M059J (cell line): ENCODE results near the gene COL11A1. TPM values are rescaled to one million over a fixed set of nuclear protein-coding genes. Genes with fewer than 3 reads are reported as not detected.
"Not testable (repeated sequence)": the region's sequence is repeated elsewhere in the genome, so short reads cannot be mapped to it uniquely, and the experiment has no call there.

ENCODE experiments used
- DNase-seq: peaks from one replicate; pipeline ENCODE4 v3.0.0-alpha.2; 2012; ENCODE audit warnings: low read depth
- total RNA-seq: library from RNA; depleted of rRNA; stranded (reverse); fragments of >200 nt; shearing (Covaris generic); gene quantifications from 2 replicates; pipeline ENCODE4 v1.2.3, GENCODE V29; 2014

Gene COL11A1
- total RNA-seq, 1 experiment from 2014 or later: 1.6 TPM

DNA sequence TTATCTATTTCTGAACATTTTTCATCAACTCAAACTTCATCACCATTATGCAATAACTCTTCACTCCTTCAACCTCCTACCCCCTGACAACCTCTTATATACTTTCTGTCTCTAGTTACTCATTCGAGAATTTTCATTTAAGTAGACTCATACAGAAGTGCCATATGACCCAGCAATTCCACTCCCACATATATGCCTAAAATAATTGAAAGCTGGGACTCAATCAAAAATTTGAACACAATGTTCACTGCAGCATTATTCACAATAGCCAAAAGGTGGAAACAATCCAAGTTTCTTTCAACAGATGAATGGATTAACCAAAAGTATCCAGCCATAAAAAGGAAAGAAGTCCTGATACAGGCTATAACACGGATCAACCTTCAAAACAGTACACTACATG, 24.1 kb downstream of the COL11A1 start:
- DNase-seq: no peak

DNA sequence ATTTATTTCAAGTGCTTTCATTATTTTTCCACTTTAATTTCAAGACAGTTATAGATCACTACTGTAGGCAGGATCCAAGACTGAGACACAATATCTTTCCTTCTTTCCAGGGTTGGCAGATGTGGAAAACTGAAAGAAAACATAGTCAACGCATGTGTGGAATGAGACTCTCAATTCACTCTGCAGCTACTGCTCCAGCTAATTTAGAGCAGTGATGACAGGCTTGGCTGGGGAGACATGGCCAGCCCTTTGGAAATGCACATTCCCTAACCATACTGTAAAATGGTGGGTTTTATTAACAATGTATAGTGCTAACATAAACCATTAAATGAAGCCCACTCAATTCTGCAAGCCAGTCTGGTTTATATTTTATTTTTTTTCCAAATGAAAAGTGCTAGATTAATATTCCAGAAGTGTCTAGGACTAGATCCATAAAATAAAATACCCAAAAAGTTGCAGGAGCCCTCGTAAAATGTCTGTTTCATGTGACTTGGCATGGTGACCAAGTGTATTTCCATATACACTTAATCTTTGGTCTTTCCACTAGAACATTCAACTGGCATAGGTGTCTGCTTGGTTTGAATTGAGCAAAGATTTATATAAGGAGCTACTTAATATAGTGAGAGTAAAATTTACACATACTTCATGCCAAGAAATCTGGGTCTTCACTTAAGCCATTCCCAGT, 32.9 kb downstream of the COL11A1 start:
- DNase-seq: no peak

- no peak for DNase-seq
Measured at GRCh38 chr1:103074224-103074623, 34.1 kb downstream of the COL11A1 start.

DNA sequence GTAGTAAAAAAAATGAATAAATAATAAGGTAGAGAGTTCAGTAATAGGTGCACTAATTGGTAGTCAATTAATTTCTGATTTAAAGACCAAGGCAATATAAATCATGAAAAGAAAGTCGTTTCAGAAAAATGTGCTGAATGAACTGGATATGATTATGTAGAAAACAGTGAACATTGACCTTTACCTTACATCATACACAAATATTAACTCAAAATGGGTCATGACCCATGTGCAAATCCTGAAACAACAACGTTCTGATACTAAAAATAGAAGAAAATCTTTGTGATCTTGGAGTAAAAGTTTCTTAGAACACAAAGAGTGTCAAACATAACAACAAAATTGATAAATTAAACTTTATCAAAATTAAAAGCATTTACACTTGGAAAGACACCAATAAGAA, 39.1 kb downstream of the COL11A1 start:
- DNase-seq: no peak

DNA sequence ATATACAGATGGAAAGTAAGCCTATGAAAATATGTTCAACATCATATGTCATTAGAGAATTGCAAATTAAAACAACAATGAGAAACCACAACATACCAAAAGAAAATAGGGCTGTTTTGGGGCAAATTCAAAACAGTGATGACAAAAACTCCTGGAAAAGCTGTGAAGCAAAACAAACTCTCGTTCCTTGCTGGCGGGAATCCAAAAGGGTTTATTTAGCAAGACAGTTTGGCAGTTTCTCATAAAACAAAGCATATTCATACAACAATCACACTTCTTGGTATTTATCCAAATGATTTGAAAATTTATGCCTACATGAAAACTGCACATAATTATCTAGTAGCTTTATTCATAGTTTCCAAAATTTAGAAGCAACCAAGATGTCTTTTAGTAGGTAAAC, 44.4 kb downstream of the COL11A1 start:
- no peak for DNase-seq

DNA sequence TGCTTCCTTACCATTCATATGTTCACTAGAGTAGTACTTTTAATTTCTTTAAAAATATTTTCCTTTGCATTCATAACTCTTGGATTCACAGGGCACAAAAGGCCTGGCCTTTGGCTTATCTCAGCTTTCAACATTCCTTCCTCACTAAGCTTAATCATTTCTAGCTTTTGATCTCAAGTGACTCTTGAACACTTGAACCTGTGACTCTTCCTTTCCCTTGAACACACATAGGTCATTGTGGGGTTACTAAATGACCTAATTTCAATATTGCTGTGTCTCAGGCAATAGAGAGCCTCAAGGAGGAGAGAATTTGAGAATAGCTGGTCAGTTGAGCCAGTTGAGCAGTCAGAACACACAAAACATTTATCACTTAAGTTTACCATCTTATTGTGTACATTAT, 49.9 kb downstream of the COL11A1 start:
- no peak for DNase-seq

- DNase-seq: no peak
Measured at GRCh38 chr1:103056423-103056822, 51.9 kb downstream of the COL11A1 start.

DNA sequence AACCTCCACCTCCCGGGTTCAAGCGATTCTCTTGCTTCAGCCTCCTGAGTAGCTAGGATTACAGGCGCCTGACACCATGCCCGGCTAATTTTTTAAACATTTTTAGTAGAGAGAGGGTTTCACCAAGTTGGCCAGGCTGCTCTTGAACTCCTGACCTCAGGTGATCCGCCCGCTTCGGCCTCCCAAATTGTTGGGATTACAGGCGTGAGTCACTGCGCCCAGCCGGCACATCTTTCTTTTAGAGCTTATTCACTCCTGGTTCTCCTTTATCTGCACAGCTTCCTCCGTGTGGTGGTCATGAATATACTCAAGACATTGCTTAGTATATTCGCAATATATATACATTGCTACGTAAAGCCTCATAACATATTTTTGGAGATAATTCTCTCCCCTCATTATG, 80.2 kb downstream of the COL11A1 start:
- not testable (repeated sequence) for DNase-seq

DNA sequence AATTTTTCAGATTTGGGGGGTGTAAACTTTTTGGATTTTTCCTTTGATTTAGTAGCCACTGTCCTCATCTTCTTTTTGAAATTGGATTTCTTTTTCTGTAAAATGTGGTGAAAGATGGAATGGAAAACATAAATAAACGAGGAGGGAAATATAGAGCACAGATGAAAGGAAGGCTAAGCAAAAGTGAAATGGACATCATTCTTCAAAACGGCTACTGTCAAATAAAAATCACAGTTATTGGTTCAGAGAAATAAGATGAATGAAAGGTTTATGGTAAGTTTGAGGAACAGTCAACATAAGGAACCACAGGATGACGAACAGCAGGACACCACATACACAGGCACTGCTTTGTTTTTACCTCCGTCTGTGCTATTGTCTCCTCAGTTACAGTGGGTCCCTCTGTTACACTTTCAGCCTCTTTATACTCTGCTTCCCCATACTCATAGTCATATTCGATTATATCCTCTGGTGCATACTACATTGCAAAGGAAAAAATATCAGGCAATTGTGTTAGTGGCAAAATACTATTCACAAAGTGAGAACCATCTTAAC, 82.4 kb downstream of the COL11A1 start:
- no peak for DNase-seq

- DNase-seq: no peak
Measured at GRCh38 chr1:103024051-103024450, 84.3 kb downstream of the COL11A1 start.

GRCh38 chr1:103002005-103002404, 106.3 kb downstream of the COL11A1 start:
- DNase-seq: no peak

GRCh38 chr1:102978874-102979273, 129.4 kb downstream of the COL11A1 start:
- DNase-seq: no peak

DNA sequence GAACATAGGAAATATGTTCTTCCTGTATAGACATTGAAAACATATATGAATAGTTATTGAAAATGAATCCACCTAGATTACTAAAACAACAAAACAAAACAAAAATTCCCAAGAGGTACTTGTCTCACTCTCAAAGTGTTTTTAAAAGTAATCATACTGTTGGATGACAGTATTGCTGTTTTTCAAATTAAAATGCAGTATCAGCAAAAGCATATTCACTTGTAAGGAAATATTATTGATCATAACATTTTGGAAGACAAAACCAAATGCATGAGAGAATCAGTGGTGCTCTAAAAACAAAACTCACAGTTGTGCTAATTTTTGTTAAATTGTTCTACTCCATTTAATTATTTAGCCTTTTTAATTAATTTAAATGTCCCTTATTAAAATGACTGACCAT, 131.0 kb downstream of the COL11A1 start:
- no peak for DNase-seq

- peak; percentile 47 for DNase-seq
Measured at GRCh38 chr1:102970496-102971078, 137.7 kb downstream of the COL11A1 start.

DNA sequence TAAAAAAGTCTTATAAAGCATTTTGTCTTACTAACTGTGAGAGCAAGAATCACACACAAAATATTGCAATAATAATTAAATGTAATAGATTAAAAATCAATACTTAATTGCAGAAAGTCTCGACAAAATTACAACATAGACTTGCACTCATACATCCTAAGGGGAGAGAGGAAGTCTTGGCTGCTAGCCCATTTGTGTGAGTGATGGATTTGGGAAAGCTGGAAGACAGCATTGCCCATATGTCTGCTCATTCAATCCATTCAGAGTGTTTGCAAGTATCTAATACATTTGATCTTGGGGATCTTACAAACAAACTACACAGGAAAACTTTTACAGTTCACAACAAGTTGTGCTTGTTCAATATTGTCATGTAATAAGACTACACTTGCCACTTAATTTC, 140.5 kb downstream of the COL11A1 start:
- DNase-seq: no peak

- DNase-seq: no peak
Measured at GRCh38 chr1:102961549-102961948, 146.8 kb downstream of the COL11A1 start.

DNA sequence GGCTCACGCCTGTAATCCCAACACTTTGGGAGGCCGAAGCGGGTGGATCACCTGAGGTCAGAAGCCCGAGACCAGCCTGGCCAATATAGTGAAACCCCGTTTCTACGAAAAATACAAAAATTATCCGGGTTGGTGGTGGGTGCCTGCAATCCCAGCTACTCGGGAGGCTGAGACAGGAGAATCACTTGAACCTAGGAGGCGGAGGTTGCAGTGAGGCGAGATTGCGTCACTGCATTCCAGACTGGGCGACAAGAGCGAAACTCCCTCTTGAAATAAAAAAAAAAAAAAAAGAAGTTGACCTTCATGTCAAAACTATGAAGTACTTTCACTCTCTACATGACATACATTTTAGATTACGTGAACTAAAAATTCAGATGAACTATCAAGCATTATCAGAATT, 153.7 kb downstream of the COL11A1 start:
- no peak for DNase-seq

GRCh38 chr1:102952400-102952799, 155.9 kb downstream of the COL11A1 start:
- no peak for DNase-seq

GRCh38 chr1:102942324-102942723, 166.0 kb downstream of the COL11A1 start:
- DNase-seq: no peak

- no peak for DNase-seq
Measured at GRCh38 chr1:102941366-102941947, 166.9 kb downstream of the COL11A1 start.

GRCh38 chr1:102937401-102937800, 170.9 kb downstream of the COL11A1 start:
- DNase-seq: no peak

DNA sequence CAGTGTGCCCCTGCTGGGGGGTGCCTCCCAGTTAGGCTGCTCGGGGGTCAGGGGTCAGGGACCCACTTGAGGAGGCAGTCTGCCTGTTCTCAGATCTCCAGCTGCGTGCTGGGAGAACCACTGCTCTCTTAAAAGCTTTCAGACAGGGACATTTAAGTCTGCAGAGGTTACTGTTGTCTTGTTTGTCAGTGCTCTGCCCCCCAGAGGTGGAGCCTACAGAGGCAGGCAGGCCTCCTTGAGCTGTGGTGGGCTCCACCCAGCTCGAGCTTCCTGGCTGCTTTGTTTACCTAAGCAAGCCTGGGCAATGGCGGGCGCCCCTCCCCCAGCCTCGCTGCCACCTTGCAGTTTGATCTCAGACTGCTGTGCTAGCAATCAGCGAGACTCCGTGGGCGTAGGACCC, 175.0 kb downstream of the COL11A1 start:
- not testable (repeated sequence) for DNase-seq

- peak; percentile 19 for DNase-seq
Measured at GRCh38 chr1:102919659-102920058, 188.7 kb downstream of the COL11A1 start.
